GM23248 (cell line): ENCODE data around the gene TMC8. TPM values are rescaled to one million over a fixed set of nuclear protein-coding genes. Genes with fewer than 3 reads are reported as not detected.
"Not testable (repeated sequence)": the region's sequence is repeated elsewhere in the genome, so short reads cannot be mapped to it uniquely, and the experiment has no call there.

Experiments used
- DNase-seq: peaks from one replicate; pipeline ENCODE4 v3.0.0-alpha.2; 2015
- H2AFZ ChIP-seq: fragments of 200-600 bp; sonication (generic); 2 replicates; pipeline ENCODE4 v1.6.1; 2016; ENCODE audit warnings: antibody characterized with exemption
- H3F3A ChIP-seq: fragments of 200-600 bp; sonication (generic); 2 replicates; pipeline ENCODE4 v1.6.1; 2016; ENCODE audit warnings: mild to moderate bottlenecking, antibody characterized with exemption, mixed run types; ENCODE audit not compliant: insufficient read depth
- H3K27ac ChIP-seq: fragments of 200-600 bp; sonication (generic); 2 replicates; pipeline ENCODE4 v1.5.1; 2016; ENCODE audit warnings: mild to moderate bottlenecking
- H3K27me3 ChIP-seq: fragments of 200-600 bp; sonication (generic); replicated peaks from 2 replicates; pipeline ENCODE4 v1.6.1; 2016; ENCODE audit warnings: mild to moderate bottlenecking; ENCODE audit not compliant: insufficient read depth
- H3K36me3 ChIP-seq: fragments of 200-600 bp; sonication (generic); 2 replicates; pipeline ENCODE4 v1.6.1; 2016; ENCODE audit warnings: low read depth, mild to moderate bottlenecking
- H3K4me1 ChIP-seq: fragments of 200-600 bp; sonication (generic); 2 replicates; pipeline ENCODE4 v1.6.1; 2016; ENCODE audit warnings: mild to moderate bottlenecking; ENCODE audit not compliant: insufficient read depth
- H3K4me2 ChIP-seq: fragments of 200-600 bp; sonication (generic); one replicate; pipeline ENCODE4 v1.6.1; 2016; ENCODE audit warnings: mild to moderate bottlenecking; ENCODE audit not compliant: unreplicated experiment
- H3K4me3 ChIP-seq: fragments of 200-600 bp; sonication (generic); 2 replicates; pipeline ENCODE4 v1.5.1; 2016; ENCODE audit warnings: mild to moderate bottlenecking
- H3K79me2 ChIP-seq: fragments of 200-600 bp; sonication (generic); 2 replicates; pipeline ENCODE4 v1.6.1; 2016; ENCODE audit warnings: mild to moderate bottlenecking; ENCODE audit not compliant: insufficient read depth
- H3K9ac ChIP-seq: fragments of 200-600 bp; sonication (generic); 2 replicates; pipeline ENCODE4 v1.6.1; 2016; ENCODE audit warnings: mild to moderate bottlenecking
- H3K9me2 ChIP-seq: fragments of 200-600 bp; sonication (generic); 2 replicates; pipeline ENCODE4 v1.6.1; 2016; ENCODE audit warnings: mixed run types, mild to moderate bottlenecking, moderate library complexity; ENCODE audit not compliant: insufficient read depth
- H3K9me3 ChIP-seq: fragments of 200-600 bp; sonication (generic); one replicate; pipeline ENCODE4 v1.6.1; 2017; ENCODE audit warnings: low read depth
- H4K20me1 ChIP-seq: fragments of 200-600 bp; sonication (generic); 2 replicates; pipeline ENCODE4 v1.6.0; 2016; ENCODE audit not compliant: insufficient read depth
- EZH2 ChIP-seq: fragments of 200-600 bp; sonication (generic); IDR thresholded peaks from 2 replicates; pipeline ENCODE4 v1.6.1; 2018; ENCODE audit warnings: antibody characterized with exemption, mild to moderate bottlenecking; ENCODE audit not compliant: insufficient read depth, poor library complexity, severe bottlenecking
- EZH2phosphoT487 ChIP-seq: fragments of 200-600 bp; sonication (generic); IDR thresholded peaks from 2 replicates; pipeline ENCODE4 v1.6.1; 2018; ENCODE audit warnings: antibody characterized with exemption, moderate library complexity, mild to moderate bottlenecking, low read depth; ENCODE audit not compliant: insufficient read depth
- WGBS, 2 experiments: methylation state at CpG; one replicate each; pipeline ENCODE4 v1.1.6; 2015 to 2017; ENCODE audit warnings: low lambda C conversion rate in 2 of 2, low coverage in 1 of 2; ENCODE audit errors: missing lambda C conversion rate in 2 of 2; 5-methylcytosine and 5-hydroxymethylcytosine counted together
- in situ Hi-C: fragments of 300-500 bp; cut with MboI; formaldehyde crosslinking; loops from 2 replicates; pipeline ENCODE4 v1.15.0; 2020
- polyA plus RNA-seq: library from polyadenylated mRNA; unstranded; fragments of >200 nt; fragmentation: Nextera tagmentation; extraction: Ambion mirVana; gene quantifications from 2 replicates; pipeline ENCODE4 v1.2.1, GENCODE V29; 2016
- total RNA-seq: library from RNA; depleted of rRNA; stranded (reverse); fragments of >200 nt; shearing (Covaris generic); gene quantifications from 2 replicates; pipeline ENCODE4 v1.2.3, GENCODE V29; 2014; rRNA removed

TMC8 gene, protein sequence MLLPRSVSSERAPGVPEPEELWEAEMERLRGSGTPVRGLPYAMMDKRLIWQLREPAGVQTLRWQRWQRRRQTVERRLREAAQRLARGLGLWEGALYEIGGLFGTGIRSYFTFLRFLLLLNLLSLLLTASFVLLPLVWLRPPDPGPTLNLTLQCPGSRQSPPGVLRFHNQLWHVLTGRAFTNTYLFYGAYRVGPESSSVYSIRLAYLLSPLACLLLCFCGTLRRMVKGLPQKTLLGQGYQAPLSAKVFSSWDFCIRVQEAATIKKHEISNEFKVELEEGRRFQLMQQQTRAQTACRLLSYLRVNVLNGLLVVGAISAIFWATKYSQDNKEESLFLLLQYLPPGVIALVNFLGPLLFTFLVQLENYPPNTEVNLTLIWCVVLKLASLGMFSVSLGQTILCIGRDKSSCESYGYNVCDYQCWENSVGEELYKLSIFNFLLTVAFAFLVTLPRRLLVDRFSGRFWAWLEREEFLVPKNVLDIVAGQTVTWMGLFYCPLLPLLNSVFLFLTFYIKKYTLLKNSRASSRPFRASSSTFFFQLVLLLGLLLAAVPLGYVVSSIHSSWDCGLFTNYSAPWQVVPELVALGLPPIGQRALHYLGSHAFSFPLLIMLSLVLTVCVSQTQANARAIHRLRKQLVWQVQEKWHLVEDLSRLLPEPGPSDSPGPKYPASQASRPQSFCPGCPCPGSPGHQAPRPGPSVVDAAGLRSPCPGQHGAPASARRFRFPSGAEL
- not detected in 2 replicates for total RNA-seq
- polyA plus RNA-seq, result 0.09 TPM in 1 of 2 replicates, not detected in the other

DNA sequence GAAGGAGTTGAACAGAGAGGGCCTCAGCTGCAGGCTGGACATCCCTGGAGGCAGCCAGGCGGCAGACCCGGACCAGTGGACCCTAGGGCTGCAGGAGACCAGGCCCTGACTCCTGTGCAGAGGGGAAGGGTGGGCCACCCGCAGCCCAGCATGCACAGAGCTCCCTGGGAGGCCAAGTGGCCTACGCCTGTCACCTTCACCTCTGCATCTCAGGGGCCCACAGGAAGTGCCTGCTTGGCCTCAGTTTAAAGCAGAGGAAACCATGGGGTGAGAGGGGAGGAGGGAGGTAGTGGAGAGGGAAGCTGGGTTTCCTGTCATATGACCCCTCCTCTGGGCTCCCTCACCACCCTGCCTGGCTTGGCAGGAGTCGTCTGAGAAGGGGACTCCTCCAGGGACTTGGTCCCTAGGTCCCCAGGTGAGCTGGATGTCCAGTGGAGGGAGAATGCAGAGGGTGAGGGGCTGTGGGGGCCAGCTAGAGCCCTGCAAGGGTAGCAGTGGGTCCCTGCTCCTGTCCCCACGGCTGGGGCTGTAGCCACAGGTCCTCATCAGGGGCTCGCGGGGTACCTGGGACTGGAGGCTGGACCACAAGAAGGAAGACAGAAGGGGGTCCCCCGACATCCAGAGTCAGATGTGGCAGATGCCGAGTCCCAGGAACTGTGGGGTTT is at the start of gene TMC8:
Gene TMC8 (plus strand): TSS at position 335 of the 665 bp plus-strand sequence. CDS start 818 bp downstream, outside the sequence.
- WGBS, 2 experiments, result 79 to 80% methylated on average over 10 of the region's 10 CpGs
- Histone ChIP-seq H3F3A (no peaks in the 10 kb centered on the region; the same call in 1 of the 2 replicates), H3K9me2 (no peaks in the 10 kb centered on the region), H3K4me3 (no peak within 1 kb of the TSS), H3K27me3 (peaks cover 43% of the 10 kb centered on the region), H3K4me1 (0 out of 2 replicates have a peak, but pooled peaks cover 3% of the 10 kb centered on the region), H3K27ac (no peak within 1 kb of the TSS), H2AFZ (no peak within 1 kb of the TSS), H3K4me2 (no peak within 1 kb of the TSS), H3K9ac (no peak within 1 kb of the TSS), H3K79me2 (no peaks in the 10 kb centered on the region), H4K20me1 (no peaks in the 10 kb centered on the region), H3K36me3 (no peaks in the 10 kb centered on the region), H3K9me3 (no peaks in the 10 kb centered on the region)
- TF ChIP-seq EZH2phosphoT487 (no peak), EZH2 (no peak)
- in situ Hi-C loops, result no loop called here
- DNase-seq, result no peak

DNA sequence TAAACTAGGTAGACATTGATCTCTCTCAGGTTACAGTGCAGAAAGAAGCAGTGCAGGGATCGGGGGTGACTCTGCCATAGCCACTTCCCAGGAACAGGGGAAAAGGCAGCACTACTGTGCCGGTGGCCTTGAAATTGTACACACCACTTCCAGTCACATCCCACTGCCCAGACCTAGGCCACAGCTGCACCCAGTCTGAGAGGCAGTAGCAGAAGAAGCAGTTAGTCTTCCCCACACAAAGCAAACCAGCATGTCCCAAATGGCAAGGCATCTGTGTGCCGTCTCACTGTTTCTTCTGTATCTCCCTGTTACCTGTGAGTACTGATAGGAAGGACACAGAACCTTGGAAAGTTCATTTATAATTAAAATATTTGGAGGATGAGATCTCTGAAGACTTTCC is 49.0 kb upstream of the TMC8 start:
- no peak for DNase-seq
- H3F3A ChIP-seq, result no peaks in the 10 kb centered on the region
- H3K9ac ChIP-seq, result no peak overlapping the region
- no peaks in the 10 kb centered on the region for H3K9me2 ChIP-seq
- TF ChIP-seq EZH2phosphoT487 (no peak), EZH2 (no peak)
- H3K27me3 ChIP-seq, result no peaks in the 10 kb centered on the region
- H3K27ac ChIP-seq, result no peak overlapping the region
- no peak overlapping the region for H3K4me3 ChIP-seq
- in situ Hi-C loops, result no loop called here
- H4K20me1 ChIP-seq, result no peaks in the 10 kb centered on the region
- H3K79me2 ChIP-seq, result no peaks in the 10 kb centered on the region
- H3K36me3 ChIP-seq, result peaks cover 12% of the 10 kb centered on the region; the same call in 1 of the 2 replicates
- no peaks in the 10 kb centered on the region for H3K9me3 ChIP-seq
- H3K4me2 ChIP-seq, result no peak overlapping the region
- 96 to 98% methylated on average over 3 of the region's 3 CpGs for WGBS, 2 experiments
- H2AFZ ChIP-seq, result no peak overlapping the region
- no peaks in the 10 kb centered on the region for H3K4me1 ChIP-seq

DNA sequence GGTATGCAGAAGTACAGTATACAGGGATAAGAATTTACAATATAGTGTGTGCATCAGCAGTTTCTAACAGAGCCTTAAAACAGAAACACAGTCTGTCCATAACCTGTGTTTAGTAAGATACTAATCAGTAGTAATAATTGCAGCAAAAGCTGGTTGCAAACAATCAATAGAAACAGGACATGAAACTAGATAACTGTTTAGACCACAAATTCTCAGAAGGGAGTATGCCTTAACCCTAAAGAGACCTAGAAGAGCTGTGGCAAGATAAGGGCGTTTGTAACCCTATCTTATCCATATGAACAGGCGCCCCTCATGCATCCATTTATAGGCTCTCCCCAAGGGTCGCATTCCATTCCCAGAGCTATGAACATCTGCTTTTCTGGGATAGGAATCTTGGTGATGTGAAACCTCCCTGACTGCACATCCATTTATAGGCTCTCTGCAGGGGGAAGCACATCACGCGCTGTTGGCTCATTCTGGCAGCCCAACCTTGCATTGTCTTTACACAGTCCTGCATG is 48.2 kb upstream of the TMC8 start:
- H3K9me2 ChIP-seq, H2AFZ ChIP-seq, H3K79me2 ChIP-seq, H3K4me1 ChIP-seq, H3K4me3 ChIP-seq, H3K36me3 ChIP-seq, H4K20me1 ChIP-seq, H3K27ac ChIP-seq, H3K27me3 ChIP-seq, H3K9ac ChIP-seq, H3F3A ChIP-seq, H3K4me2 ChIP-seq, H3K9me3 ChIP-seq, in situ Hi-C loops, DNase-seq: not testable (repeated sequence)
- 76 to 78% methylated on average over 5 of the region's 5 CpGs for WGBS, 2 experiments

DNA sequence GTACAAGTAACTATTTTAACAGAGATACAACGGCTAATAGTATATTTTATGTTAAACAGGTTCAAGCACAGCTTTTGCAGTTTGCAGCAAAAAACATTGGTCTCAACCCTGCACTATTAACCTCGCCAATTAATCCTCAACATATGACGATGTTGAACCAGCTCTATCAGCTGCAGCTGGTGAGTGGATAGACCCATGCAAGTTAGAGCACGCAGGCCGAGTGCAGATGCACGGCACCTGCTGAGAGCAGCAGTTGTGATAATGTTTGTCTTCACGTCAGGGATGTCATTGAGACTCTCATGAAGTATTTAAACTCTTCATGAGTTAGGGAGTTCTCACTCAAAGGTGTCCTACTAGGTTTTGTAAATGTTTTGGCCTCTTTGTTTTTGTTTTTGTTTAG is 47.6 kb upstream of the TMC8 start:
- H3K4me1 ChIP-seq, result no peaks in the 10 kb centered on the region
- H3K27ac ChIP-seq, result no peak overlapping the region
- no peaks in the 10 kb centered on the region for H3K9me2 ChIP-seq
- no peak for DNase-seq
- no peak overlapping the region for H2AFZ ChIP-seq
- peaks cover 15% of the 10 kb centered on the region; the same call in 1 of the 2 replicates for H3K36me3 ChIP-seq
- no peaks in the 10 kb centered on the region for H3F3A ChIP-seq
- TF ChIP-seq EZH2phosphoT487, result no peak
- no peak for TF ChIP-seq EZH2
- H3K4me3 ChIP-seq, result no peak overlapping the region
- in situ Hi-C loops, result no loop called here
- H3K9ac ChIP-seq, result no peak overlapping the region
- no peaks in the 10 kb centered on the region for H3K79me2 ChIP-seq
- H3K4me2 ChIP-seq, result no peak overlapping the region
- WGBS, 2 experiments, result 83 to 84% methylated on average over 7 of the region's 7 CpGs
- no peaks in the 10 kb centered on the region for H3K9me3 ChIP-seq
- no peaks in the 10 kb centered on the region for H4K20me1 ChIP-seq
- no peaks in the 10 kb centered on the region for H3K27me3 ChIP-seq
